ENCODE measurements around the gene MYADML2.

Gene MYADML2

GRCh38 chr17:81961521-81962498 is 14.8 kb upstream of the MYADML2 start:
- TF ChIP-seq REST (IDR thresholded peaks at IDR 0.05; ENCODE audit: low read depth) = peak; percentile 50; the same call in 1 of the 2 replicates
- TF ChIP-seq MAX (IDR thresholded peaks at IDR 0.05) = no peak
- no peak for TF ChIP-seq NFIC (IDR thresholded peaks at IDR 0.05)
- no peak for TF ChIP-seq FOXM1 (IDR thresholded peaks at IDR 0.05; ENCODE audit: borderline replicate concordance, low read depth)

GRCh38 chr17:81961087-81961511 is 14.1 kb upstream of the MYADML2 start, which contains the start of gene NOTUM:
NOTUM (minus strand) TSS chr17:81961187; CDS start chr17:81960909, 278 bp downstream.
- TF ChIP-seq FOXM1 (IDR thresholded peaks at IDR 0.05; ENCODE audit: borderline replicate concordance, low read depth) = no peak
- TF ChIP-seq NFIC (IDR thresholded peaks at IDR 0.05) = no peak
- TF ChIP-seq MAX (IDR thresholded peaks at IDR 0.05) = no peak
- no peak for TF ChIP-seq EGR1 (IDR thresholded peaks at IDR 0.05)
- TF ChIP-seq TAF1 (IDR thresholded peaks at IDR 0.05; ENCODE audit: low read depth) = no peak
- no peak for TF ChIP-seq CEBPB (IDR thresholded peaks at IDR 0.05)
- TF ChIP-seq RAD21 (IDR thresholded peaks at IDR 0.05; ENCODE audit: low read depth) = no peak
- TF ChIP-seq CREB1 (IDR thresholded peaks at IDR 0.05; ENCODE audit: low read depth) = no peak
- TF ChIP-seq EP300 (IDR thresholded peaks at IDR 0.05; ENCODE audit: borderline replicate concordance) = no peak
- TF ChIP-seq TEAD4 (IDR thresholded peaks at IDR 0.05) = no peak
- no peak; the same call in 1 of the 2 replicates for TF ChIP-seq ZBTB7A (IDR thresholded peaks at IDR 0.05; ENCODE audit: low read depth)
- TF ChIP-seq, protein P1, sequence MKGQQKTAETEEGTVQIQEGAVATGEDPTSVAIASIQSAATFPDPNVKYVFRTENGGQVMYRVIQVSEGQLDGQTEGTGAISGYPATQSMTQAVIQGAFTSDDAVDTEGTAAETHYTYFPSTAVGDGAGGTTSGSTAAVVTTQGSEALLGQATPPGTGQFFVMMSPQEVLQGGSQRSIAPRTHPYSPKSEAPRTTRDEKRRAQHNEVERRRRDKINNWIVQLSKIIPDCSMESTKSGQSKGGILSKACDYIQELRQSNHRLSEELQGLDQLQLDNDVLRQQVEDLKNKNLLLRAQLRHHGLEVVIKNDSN (IDR thresholded peaks at IDR 0.05) = no peak
- no peak for TF ChIP-seq YY1 (IDR thresholded peaks at IDR 0.05; ENCODE audit: low read depth)
- no peak for TF ChIP-seq TCF12 (IDR thresholded peaks at IDR 0.05; ENCODE audit: low read depth)
- no peak for TF ChIP-seq REST (IDR thresholded peaks at IDR 0.05; ENCODE audit: low read depth)

- TF ChIP-seq CREB1 (IDR thresholded peaks at IDR 0.05; ENCODE audit: low read depth) = no peak
- TF ChIP-seq, protein P1 (IDR thresholded peaks at IDR 0.05) = no peak
- no peak for TF ChIP-seq TAF1 (IDR thresholded peaks at IDR 0.05; ENCODE audit: low read depth)
- no peak for TF ChIP-seq ZBTB7A (IDR thresholded peaks at IDR 0.05; ENCODE audit: low read depth)
- TF ChIP-seq TEAD4 (IDR thresholded peaks at IDR 0.05) = no peak
- TF ChIP-seq TCF12 (IDR thresholded peaks at IDR 0.05; ENCODE audit: low read depth) = no peak
- no peak for TF ChIP-seq EP300 (IDR thresholded peaks at IDR 0.05; ENCODE audit: borderline replicate concordance)
- TF ChIP-seq REST (IDR thresholded peaks at IDR 0.05; ENCODE audit: low read depth) = no peak
- TF ChIP-seq YY1 (IDR thresholded peaks at IDR 0.05; ENCODE audit: low read depth) = no peak
- TF ChIP-seq EGR1 (IDR thresholded peaks at IDR 0.05) = no peak; the same call in 1 of the 2 replicates
- no peak for TF ChIP-seq CEBPB (IDR thresholded peaks at IDR 0.05)
- TF ChIP-seq NFIC (IDR thresholded peaks at IDR 0.05) = no peak
- TF ChIP-seq MAX (IDR thresholded peaks at IDR 0.05) = no peak
- no peak for TF ChIP-seq FOXM1 (IDR thresholded peaks at IDR 0.05; ENCODE audit: borderline replicate concordance, low read depth)
- no peak for TF ChIP-seq RAD21 (IDR thresholded peaks at IDR 0.05; ENCODE audit: low read depth)
Observed at GRCh38 chr17:81960130-81960958, 13.3 kb upstream of the MYADML2 start.
